SU-DHL-6 (cell line): ENCODE data around the gene ZNF100.
"Not testable (repeated sequence)": the region's sequence is repeated elsewhere in the genome, so short reads cannot be mapped to it uniquely, and the experiment has no call there.

Source experiments
- CTCF ChIP-seq: fragments of 200-600 bp; sonication (generic); IDR thresholded peaks from one replicate; pipeline ENCODE4 v1.5.1; 2017; ENCODE audit warnings: antibody characterized with exemption, mild to moderate bottlenecking, low read length, moderate library complexity; ENCODE audit not compliant: insufficient read depth, poor library complexity, severe bottlenecking
- EZH2phosphoT487 ChIP-seq: fragments of 200-600 bp; sonication (generic), shearing (Covaris generic); conservative IDR thresholded peaks from 2 replicates; pipeline ENCODE4 v1.6.1; 2018; ENCODE audit warnings: mild to moderate bottlenecking, antibody characterized with exemption, low read length, moderate library complexity, mixed read lengths

- TF ChIP-seq EZH2phosphoT487, CTCF: not testable (repeated sequence)
These were observed 40.2 kb downstream of the ZNF100 start for GRCh38 chr19:21726942-21727747.
